ENCODE data around the gene OR5H14. TPM values are rescaled to one million over a fixed set of nuclear protein-coding genes. Genes with fewer than 3 reads are reported as not detected.
"Not testable (repeated sequence)": the region's sequence is repeated elsewhere in the genome, so short reads cannot be mapped to it uniquely, and the experiment has no call there.

The OR5H14 gene
- polyA plus RNA-seq, 1 of the 3 experiments (the other 2 are of a cell fraction): not detected

DNA sequence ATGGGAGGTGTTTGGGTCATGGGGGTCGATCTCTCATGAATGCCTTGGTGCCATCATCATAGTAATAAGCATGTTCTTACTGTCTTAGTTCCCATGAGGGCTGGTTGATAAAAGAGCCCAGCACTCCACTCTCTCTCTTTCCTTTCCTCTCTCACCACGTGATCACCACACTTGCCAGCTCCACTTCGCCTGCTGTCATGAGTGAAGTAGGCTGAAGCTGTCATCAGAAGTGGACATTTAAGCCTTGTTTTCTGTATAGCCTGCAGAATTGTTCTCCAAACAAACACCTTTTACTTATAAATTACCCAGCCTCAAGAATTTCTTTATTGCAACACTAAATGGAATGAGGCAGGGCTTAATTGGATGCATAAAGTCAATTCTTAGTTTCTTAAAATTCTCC lies 10.6 kb upstream of the OR5H14 start (continued):
- TF ChIP-seq, protein P1, sequence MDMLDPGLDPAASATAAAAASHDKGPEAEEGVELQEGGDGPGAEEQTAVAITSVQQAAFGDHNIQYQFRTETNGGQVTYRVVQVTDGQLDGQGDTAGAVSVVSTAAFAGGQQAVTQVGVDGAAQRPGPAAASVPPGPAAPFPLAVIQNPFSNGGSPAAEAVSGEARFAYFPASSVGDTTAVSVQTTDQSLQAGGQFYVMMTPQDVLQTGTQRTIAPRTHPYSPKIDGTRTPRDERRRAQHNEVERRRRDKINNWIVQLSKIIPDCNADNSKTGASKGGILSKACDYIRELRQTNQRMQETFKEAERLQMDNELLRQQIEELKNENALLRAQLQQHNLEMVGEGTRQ (IDR thresholded peaks at IDR 0.05; ENCODE audit: borderline replicate concordance, low read depth, low read length): no peak
- TF ChIP-seq, protein P2, sequence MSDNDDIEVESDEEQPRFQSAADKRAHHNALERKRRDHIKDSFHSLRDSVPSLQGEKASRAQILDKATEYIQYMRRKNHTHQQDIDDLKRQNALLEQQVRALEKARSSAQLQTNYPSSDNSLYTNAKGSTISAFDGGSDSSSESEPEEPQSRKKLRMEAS (IDR thresholded peaks at IDR 0.05; ENCODE audit: low read depth): no peak
- TF ChIP-seq YY1 (IDR thresholded peaks at IDR 0.05; ENCODE audit: low read depth): no peak
- TF ChIP-seq TCF12 (IDR thresholded peaks at IDR 0.05): no peak
- TF ChIP-seq GABPA (IDR thresholded peaks at IDR 0.05; ENCODE audit: low read depth): no peak
- TF ChIP-seq FOXJ3 (CRISPR knock-in tag; IDR thresholded peaks at IDR 0.05): no peak
- TF ChIP-seq, protein P3, sequence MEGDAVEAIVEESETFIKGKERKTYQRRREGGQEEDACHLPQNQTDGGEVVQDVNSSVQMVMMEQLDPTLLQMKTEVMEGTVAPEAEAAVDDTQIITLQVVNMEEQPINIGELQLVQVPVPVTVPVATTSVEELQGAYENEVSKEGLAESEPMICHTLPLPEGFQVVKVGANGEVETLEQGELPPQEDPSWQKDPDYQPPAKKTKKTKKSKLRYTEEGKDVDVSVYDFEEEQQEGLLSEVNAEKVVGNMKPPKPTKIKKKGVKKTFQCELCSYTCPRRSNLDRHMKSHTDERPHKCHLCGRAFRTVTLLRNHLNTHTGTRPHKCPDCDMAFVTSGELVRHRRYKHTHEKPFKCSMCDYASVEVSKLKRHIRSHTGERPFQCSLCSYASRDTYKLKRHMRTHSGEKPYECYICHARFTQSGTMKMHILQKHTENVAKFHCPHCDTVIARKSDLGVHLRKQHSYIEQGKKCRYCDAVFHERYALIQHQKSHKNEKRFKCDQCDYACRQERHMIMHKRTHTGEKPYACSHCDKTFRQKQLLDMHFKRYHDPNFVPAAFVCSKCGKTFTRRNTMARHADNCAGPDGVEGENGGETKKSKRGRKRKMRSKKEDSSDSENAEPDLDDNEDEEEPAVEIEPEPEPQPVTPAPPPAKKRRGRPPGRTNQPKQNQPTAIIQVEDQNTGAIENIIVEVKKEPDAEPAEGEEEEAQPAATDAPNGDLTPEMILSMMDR (IDR thresholded peaks at IDR 0.05): no peak
- no peak for TF ChIP-seq RCOR1 (IDR thresholded peaks at IDR 0.05; ENCODE audit: low read length)
- TF ChIP-seq TAF1 (IDR thresholded peaks at IDR 0.05; ENCODE audit: borderline replicate concordance, low read depth, low read length): no peak
- TF ChIP-seq, protein P4, sequence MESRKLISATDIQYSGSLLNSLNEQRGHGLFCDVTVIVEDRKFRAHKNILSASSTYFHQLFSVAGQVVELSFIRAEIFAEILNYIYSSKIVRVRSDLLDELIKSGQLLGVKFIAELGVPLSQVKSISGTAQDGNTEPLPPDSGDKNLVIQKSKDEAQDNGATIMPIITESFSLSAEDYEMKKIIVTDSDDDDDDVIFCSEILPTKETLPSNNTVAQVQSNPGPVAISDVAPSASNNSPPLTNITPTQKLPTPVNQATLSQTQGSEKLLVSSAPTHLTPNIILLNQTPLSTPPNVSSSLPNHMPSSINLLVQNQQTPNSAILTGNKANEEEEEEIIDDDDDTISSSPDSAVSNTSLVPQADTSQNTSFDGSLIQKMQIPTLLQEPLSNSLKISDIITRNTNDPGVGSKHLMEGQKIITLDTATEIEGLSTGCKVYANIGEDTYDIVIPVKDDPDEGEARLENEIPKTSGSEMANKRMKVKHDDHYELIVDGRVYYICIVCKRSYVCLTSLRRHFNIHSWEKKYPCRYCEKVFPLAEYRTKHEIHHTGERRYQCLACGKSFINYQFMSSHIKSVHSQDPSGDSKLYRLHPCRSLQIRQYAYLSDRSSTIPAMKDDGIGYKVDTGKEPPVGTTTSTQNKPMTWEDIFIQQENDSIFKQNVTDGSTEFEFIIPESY (IDR thresholded peaks at IDR 0.05; ENCODE audit: borderline replicate concordance, low read depth): no peak

DNA sequence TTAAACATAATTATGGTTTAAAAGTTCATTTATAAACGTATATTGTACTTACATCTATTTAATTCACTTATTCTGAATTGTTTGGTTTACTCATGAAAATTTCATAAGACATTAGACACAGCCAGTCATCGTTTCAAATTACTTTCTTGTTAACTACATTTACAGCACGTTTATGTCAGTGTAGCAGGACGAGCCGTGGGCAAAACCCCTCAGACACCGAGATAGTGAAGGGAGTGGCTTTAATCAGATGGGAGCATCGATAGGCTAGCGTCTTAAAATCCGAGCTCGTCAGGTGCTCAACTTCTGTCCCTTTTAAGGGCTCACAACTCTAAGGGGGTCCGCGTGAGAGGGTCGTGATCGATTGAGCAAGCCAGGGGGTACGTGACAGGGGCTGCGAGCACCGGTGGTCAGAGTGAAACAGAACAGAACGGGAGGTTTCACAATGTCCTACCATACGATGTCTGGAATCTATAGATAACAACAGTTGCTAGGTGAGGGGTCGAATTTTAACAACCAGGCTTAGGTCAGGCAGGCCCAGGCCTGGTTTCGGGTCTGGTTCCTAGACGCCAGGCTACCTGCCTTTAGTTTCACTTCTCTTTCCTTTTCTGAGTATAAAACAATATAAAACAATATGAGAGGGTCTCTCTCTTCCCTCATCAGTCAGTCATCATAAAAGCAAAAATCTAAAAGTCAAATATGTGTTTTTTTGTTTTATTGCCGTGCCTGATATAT lies 9.3 kb upstream of the OR5H14 start:
- H4K20me1 ChIP-seq (ENCODE audit: insufficient read depth); H3K9ac ChIP-seq; POLR2A ChIA-PET; CTCF ChIA-PET; H3K79me2 ChIP-seq (ENCODE audit: insufficient read depth); H3K36me3 ChIP-seq (replicated peaks in 1 of 2; ENCODE audit: control insufficient read depth in 1 of 2, insufficient read depth in 2 of 2, low read length in 1 of 2); DNase-seq; H3K27me3 ChIP-seq (ENCODE audit: insufficient read depth); H3K9me2 ChIP-seq; H3K27ac ChIP-seq (ENCODE audit: low read depth in 2 of 2, low read length in 1 of 2); H3K9me3 ChIP-seq; H3K4me1 ChIP-seq (ENCODE audit: control insufficient read depth in 1 of 2, insufficient read depth in 2 of 2, low read depth in 1 of 2, low read length in 1 of 2); H3F3A ChIP-seq (replicated peaks; ENCODE audit: insufficient read depth): not testable (repeated sequence)
- 5% methylated on average over 23 of the region's 23 CpGs for WGBS (ENCODE audit: low lambda C conversion rate)
- Histone ChIP-seq H3K4me2 (peak overlapping the region; percentile 47; the same call in 1 of the 2 replicates), H3K4me3 (ENCODE audit: low read depth in 2 of 2, low read length in 1 of 2) (peak overlapping the region; percentile 9 to 26; a peak in 2 of 4 replicates), H2AFZ (ENCODE audit: low read depth) (0 out of 2 replicates have a peak overlapping the region, but pooled peaks have one; percentile 35)

Measured in SK-N-SH (cell line).